Measurements from ENCODE around the gene ZCCHC8. TPM values are rescaled to one million over a fixed set of nuclear protein-coding genes. Genes with fewer than 3 reads are reported as not detected.

Gene ZCCHC8
- total RNA-seq, 1 experiment from 2014 or later, result 30.5 TPM

GRCh38 chr12:122523846-122524718, 23.4 kb upstream of the ZCCHC8 start:
- ChIA-PET POLR2A (interaction anchor here (1.0 kb wide), 2 partner anchors 23 to 124 kb away, joined by 3 read pairs; partner anchors contain the start of gene ZCCHC8), CTCF (no interaction called here)
- no TSS peak for BruUV-seq (replicated peaks)

More at GRCh38 chr12:122523846-122524718, 23.4 kb upstream of the ZCCHC8 start:
- peaks cover 38 to 52% of the 10 kb centered on the region in 2 experiments for H3K36me3 ChIP-seq (ENCODE audit: control insufficient read depth in 1 of 2, insufficient read depth in 2 of 2, low read length in 2 of 2)
- ATAC-seq (no peak), DNase-seq (ENCODE audit: low read depth, low spot score) (no peak)
- no peaks in the 10 kb centered on the region for H3K9me2 ChIP-seq (ENCODE audit: insufficient read depth)
- TF ChIP-seq ELF1 (IDR thresholded peaks at IDR 0.05; ENCODE audit: borderline replicate concordance, low read depth), result no peak
- no peak for TF ChIP-seq EGR1 (IDR thresholded peaks at IDR 0.05; ENCODE audit: low read depth)
- TF ChIP-seq JUND (IDR thresholded peaks at IDR 0.05), result no peak
- no peak for TF ChIP-seq FOSL1 (IDR thresholded peaks at IDR 0.05; ENCODE audit: low read depth)
- TF ChIP-seq, protein P1, sequence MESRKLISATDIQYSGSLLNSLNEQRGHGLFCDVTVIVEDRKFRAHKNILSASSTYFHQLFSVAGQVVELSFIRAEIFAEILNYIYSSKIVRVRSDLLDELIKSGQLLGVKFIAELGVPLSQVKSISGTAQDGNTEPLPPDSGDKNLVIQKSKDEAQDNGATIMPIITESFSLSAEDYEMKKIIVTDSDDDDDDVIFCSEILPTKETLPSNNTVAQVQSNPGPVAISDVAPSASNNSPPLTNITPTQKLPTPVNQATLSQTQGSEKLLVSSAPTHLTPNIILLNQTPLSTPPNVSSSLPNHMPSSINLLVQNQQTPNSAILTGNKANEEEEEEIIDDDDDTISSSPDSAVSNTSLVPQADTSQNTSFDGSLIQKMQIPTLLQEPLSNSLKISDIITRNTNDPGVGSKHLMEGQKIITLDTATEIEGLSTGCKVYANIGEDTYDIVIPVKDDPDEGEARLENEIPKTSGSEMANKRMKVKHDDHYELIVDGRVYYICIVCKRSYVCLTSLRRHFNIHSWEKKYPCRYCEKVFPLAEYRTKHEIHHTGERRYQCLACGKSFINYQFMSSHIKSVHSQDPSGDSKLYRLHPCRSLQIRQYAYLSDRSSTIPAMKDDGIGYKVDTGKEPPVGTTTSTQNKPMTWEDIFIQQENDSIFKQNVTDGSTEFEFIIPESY (IDR thresholded peaks at IDR 0.05; ENCODE audit: extremely low read depth, insufficient replicate concordance, low read length), result no peak
- TF ChIP-seq CEBPB (IDR thresholded peaks at IDR 0.05; ENCODE audit: low read depth), result no peak
- TF ChIP-seq ZFX (IDR thresholded peaks at IDR 0.05), result no peak
- TF ChIP-seq CBX3 (IDR thresholded peaks at IDR 0.05; ENCODE audit: low read depth), result no peak
- TF ChIP-seq RAD21 (IDR thresholded peaks at IDR 0.05; ENCODE audit: low read depth), result no peak
- no peak for TF ChIP-seq YY1 (IDR thresholded peaks at IDR 0.05; ENCODE audit: extremely low read depth, insufficient replicate concordance, low read depth, low read length)
- TF ChIP-seq MAX (IDR thresholded peaks at IDR 0.05), result no peak
- TF ChIP-seq SRF (IDR thresholded peaks at IDR 0.05; ENCODE audit: low read depth), result no peak
- TF ChIP-seq, protein P2, sequence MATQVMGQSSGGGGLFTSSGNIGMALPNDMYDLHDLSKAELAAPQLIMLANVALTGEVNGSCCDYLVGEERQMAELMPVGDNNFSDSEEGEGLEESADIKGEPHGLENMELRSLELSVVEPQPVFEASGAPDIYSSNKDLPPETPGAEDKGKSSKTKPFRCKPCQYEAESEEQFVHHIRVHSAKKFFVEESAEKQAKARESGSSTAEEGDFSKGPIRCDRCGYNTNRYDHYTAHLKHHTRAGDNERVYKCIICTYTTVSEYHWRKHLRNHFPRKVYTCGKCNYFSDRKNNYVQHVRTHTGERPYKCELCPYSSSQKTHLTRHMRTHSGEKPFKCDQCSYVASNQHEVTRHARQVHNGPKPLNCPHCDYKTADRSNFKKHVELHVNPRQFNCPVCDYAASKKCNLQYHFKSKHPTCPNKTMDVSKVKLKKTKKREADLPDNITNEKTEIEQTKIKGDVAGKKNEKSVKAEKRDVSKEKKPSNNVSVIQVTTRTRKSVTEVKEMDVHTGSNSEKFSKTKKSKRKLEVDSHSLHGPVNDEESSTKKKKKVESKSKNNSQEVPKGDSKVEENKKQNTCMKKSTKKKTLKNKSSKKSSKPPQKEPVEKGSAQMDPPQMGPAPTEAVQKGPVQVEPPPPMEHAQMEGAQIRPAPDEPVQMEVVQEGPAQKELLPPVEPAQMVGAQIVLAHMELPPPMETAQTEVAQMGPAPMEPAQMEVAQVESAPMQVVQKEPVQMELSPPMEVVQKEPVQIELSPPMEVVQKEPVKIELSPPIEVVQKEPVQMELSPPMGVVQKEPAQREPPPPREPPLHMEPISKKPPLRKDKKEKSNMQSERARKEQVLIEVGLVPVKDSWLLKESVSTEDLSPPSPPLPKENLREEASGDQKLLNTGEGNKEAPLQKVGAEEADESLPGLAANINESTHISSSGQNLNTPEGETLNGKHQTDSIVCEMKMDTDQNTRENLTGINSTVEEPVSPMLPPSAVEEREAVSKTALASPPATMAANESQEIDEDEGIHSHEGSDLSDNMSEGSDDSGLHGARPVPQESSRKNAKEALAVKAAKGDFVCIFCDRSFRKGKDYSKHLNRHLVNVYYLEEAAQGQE (IDR thresholded peaks at IDR 0.05; ENCODE audit: low read depth), result no peak
- TF ChIP-seq SP1 (IDR thresholded peaks at IDR 0.05; ENCODE audit: low read depth), result no peak
- TF ChIP-seq POLR2A (IDR thresholded peaks at IDR 0.05; ENCODE audit: borderline replicate concordance, extremely low read depth, insufficient read depth, insufficient read length), result no peak
- TF ChIP-seq EZH2 (IDR thresholded peaks at IDR 0.05), result no peak
- peaks cover 96% of the 10 kb centered on the region for H3K79me2 ChIP-seq (ENCODE audit: insufficient read depth, low read length)
- intact Hi-C loops (cut with micrococcal nuclease), result no loop called here
- peak overlapping the region; percentile 96; the same call in 1 of the 2 replicates for H3K9ac ChIP-seq (ENCODE audit: low read length)
- H3K27me3 ChIP-seq (ENCODE audit: insufficient read depth, low read length), result no peaks in the 10 kb centered on the region
- H4K20me1 ChIP-seq (ENCODE audit: insufficient read depth), result peaks cover 52% of the 10 kb centered on the region
- peak overlapping the region; percentile 78 for H3K4me2 ChIP-seq (ENCODE audit: low read length)
- RAD21 ChIA-PET (ENCODE audit: low non-redundant PET in 1 of 2, low total read pairs in 2 of 2, uncharacterized antibody in 2 of 2, unreplicated experiment in 2 of 2), result no interaction called here
- H3K4me1 ChIP-seq (ENCODE audit: control insufficient read depth in 1 of 2, insufficient read depth in 2 of 2, low read length in 2 of 2), result peaks cover 8 to 24% of the 10 kb centered on the region in 2 experiments
- H3K9me3 ChIP-seq (ENCODE audit: control insufficient read depth in 1 of 2, insufficient read depth in 1 of 2, low read depth in 1 of 2, low read length in 2 of 2), result no peaks in the 10 kb centered on the region
- peak overlapping the region; percentile 25 to 82; a peak in 2 of 4 replicates for H3K4me3 ChIP-seq (replicated peaks in 1 of 2; ENCODE audit: low read depth in 1 of 2, low read length in 2 of 2)
- no peak overlapping the region for H2AFZ ChIP-seq (ENCODE audit: low read depth, low read length, poor library complexity, severe bottlenecking)
- no peak overlapping the region for H3K27ac ChIP-seq (ENCODE audit: low read depth, low read length)

Measured in HCT116 (cell line).